Liver (tissue), 9 donors: ENCODE measurements around the gene CELA3B. TPM values are rescaled to one million over a fixed set of nuclear protein-coding genes. Genes with fewer than 3 reads are reported as not detected.

ENCODE experiments used
- DNase-seq: peaks from one replicate; pipeline ENCODE4 v3.0.0-alpha.2; 2017; ENCODE audit warnings: low spot score
- H3K27ac ChIP-seq, 2 donors: one replicate each; pipeline ENCODE4 v1.7.0; 2013; ENCODE audit warnings: inconsistent platforms in 2 of 2, low read length in 2 of 2, control low read depth in 1 of 2, low read depth in 1 of 2, mild to moderate bottlenecking in 1 of 2
- H3K27me3 ChIP-seq, 4 donors: one replicate each; pipeline versions ENCODE4 v1.6.1 to v1.7.0; 2013; ENCODE audit warnings: low read length in 3 of 4, inconsistent platforms in 1 of 4, mild to moderate bottlenecking in 1 of 4, moderate library complexity in 1 of 4; ENCODE audit not compliant: control insufficient read depth in 4 of 4, insufficient read depth in 4 of 4
- H3K36me3 ChIP-seq, 4 donors: one replicate each; pipeline versions ENCODE4 v1.6.1 to v1.7.0; 2013; ENCODE audit warnings: low read length in 3 of 4, mild to moderate bottlenecking in 3 of 4, low read depth in 1 of 4, moderate library complexity in 1 of 4; ENCODE audit not compliant: control insufficient read depth in 4 of 4, insufficient read depth in 3 of 4
- H3K4me1 ChIP-seq, 4 donors: one replicate each; pipeline versions ENCODE4 v1.6.1 to v1.7.0; 2013; ENCODE audit warnings: low read length in 3 of 4, mild to moderate bottlenecking in 3 of 4, moderate library complexity in 1 of 4; ENCODE audit not compliant: control insufficient read depth in 4 of 4, insufficient read depth in 4 of 4
- H3K4me3 ChIP-seq, 3 donors: one replicate each; pipeline versions ENCODE4 v1.6.1 to v1.7.0; 2013; ENCODE audit warnings: low read length in 3 of 3, control low read depth in 1 of 3, low read depth in 1 of 3, mild to moderate bottlenecking in 1 of 3
- H3K9ac ChIP-seq, 2 donors: one replicate each; pipeline ENCODE4 v1.7.0; 2013; ENCODE audit warnings: low read length in 2 of 2, mild to moderate bottlenecking in 2 of 2, moderate library complexity in 2 of 2, control low read depth in 1 of 2, low read depth in 1 of 2
- H3K9me3 ChIP-seq, 4 donors: one replicate each; pipeline versions ENCODE4 v1.6.1 to v1.7.0; 2013; ENCODE audit warnings: low read length in 3 of 4; ENCODE audit not compliant: control insufficient read depth in 4 of 4
- EGR1 ChIP-seq, 2 donors: IDR thresholded peaks; 2 replicates each; pipeline ENCODE4 v1.6.1; 2016 to 2018; ENCODE audit warnings: antibody characterized with exemption in 2 of 2, low read depth in 2 of 2
- FOXA1 ChIP-seq: IDR thresholded peaks from 2 replicates; pipeline ENCODE4 v1.6.1; 2016; ENCODE audit warnings: antibody characterized with exemption
- FOXA2 ChIP-seq: IDR thresholded peaks from 2 replicates; pipeline ENCODE4 v1.6.1; 2016; ENCODE audit warnings: antibody characterized with exemption
- GABPA ChIP-seq, 2 donors: IDR thresholded peaks in 1 of 2; conservative IDR thresholded peaks in 1 of 2; 2 replicates each; pipeline ENCODE4 v1.6.1; 2016; ENCODE audit warnings: antibody characterized with exemption in 2 of 2, mild to moderate bottlenecking in 1 of 2, moderate library complexity in 1 of 2
- HNF4A ChIP-seq, 2 donors: conservative IDR thresholded peaks; 2 replicates each; pipeline ENCODE4 v1.6.1; 2016; ENCODE audit warnings: antibody characterized with exemption in 2 of 2, mild to moderate bottlenecking in 2 of 2
- HNF4G ChIP-seq: IDR thresholded peaks from 2 replicates; pipeline ENCODE4 v1.6.1; 2016; ENCODE audit warnings: antibody characterized with exemption
- JUND ChIP-seq, 2 donors: IDR thresholded peaks; 2 replicates each; pipeline ENCODE4 v1.6.1; 2016; ENCODE audit warnings: antibody characterized with exemption in 2 of 2
- MAX ChIP-seq: IDR thresholded peaks from 2 replicates; pipeline ENCODE4 v1.6.1; 2016; ENCODE audit warnings: antibody characterized with exemption
- NR2F2 ChIP-seq: IDR thresholded peaks from 2 replicates; pipeline ENCODE4 v1.6.1; 2016; ENCODE audit warnings: antibody characterized with exemption
- RAD21 ChIP-seq, 2 donors: IDR thresholded peaks; 2 replicates each; pipeline ENCODE4 v1.6.1; 2016; ENCODE audit warnings: antibody characterized with exemption in 2 of 2, mild to moderate bottlenecking in 2 of 2
- RXRA ChIP-seq, 2 donors: IDR thresholded peaks; 2 replicates each; pipeline ENCODE4 v1.6.1; 2017 to 2018; ENCODE audit warnings: antibody characterized with exemption in 2 of 2, mild to moderate bottlenecking in 1 of 2
- SP1 ChIP-seq: IDR thresholded peaks from 2 replicates; pipeline ENCODE4 v1.6.1; 2018; ENCODE audit warnings: antibody characterized with exemption, mild to moderate bottlenecking
- TAF1 ChIP-seq: conservative IDR thresholded peaks from 2 replicates; pipeline ENCODE4 v1.6.1; 2016; ENCODE audit warnings: antibody characterized with exemption, mild to moderate bottlenecking
- YY1 ChIP-seq: IDR thresholded peaks from 2 replicates; pipeline ENCODE4 v1.6.1; 2016; ENCODE audit warnings: antibody characterized with exemption, mild to moderate bottlenecking
- WGBS: extraction: QIAGEN DNeasy Blood & Tissue Kit; methylation state at CpG from one replicate; pipeline ENCODE4 v1.1.7; 2013; 5-methylcytosine and 5-hydroxymethylcytosine counted together
- polyA plus RNA-seq, 2 donors: library from polyadenylated mRNA; stranded (reverse) in 1 of 2; unstranded in 1 of 2; fragments of 200-250 nt in 1 of 2; fragments of >200 nt in 1 of 2; fragmentation: Nextera tagmentation in 1 of 2; extraction: Ambion mirVana in 1 of 2; gene quantifications; one replicate each; pipeline versions ENCODE4 v1.2.1 to v1.2.3, GENCODE V29; 2013 to 2015
- total RNA-seq, 2 donors: library from RNA; depleted of rRNA; stranded (reverse); fragments of >200 nt; gene quantifications; one replicate each; pipeline ENCODE4 v1.2.3, GENCODE V29; 2014
- TF ChIP-seq, protein P1 (sequence below): IDR thresholded peaks from 2 replicates; pipeline ENCODE4 v1.6.1; 2016; ENCODE audit warnings: antibody characterized with exemption
- TF ChIP-seq, protein P2 (sequence below): IDR thresholded peaks from 2 replicates; pipeline ENCODE4 v1.6.1; 2016; ENCODE audit warnings: antibody characterized with exemption, mild to moderate bottlenecking
- TF ChIP-seq, protein P3 (sequence below): IDR thresholded peaks from 2 replicates; pipeline ENCODE4 v1.6.1; 2016; ENCODE audit warnings: antibody characterized with exemption
- TF ChIP-seq, protein P4 (sequence below): fragments of 150-350 bp; IDR thresholded peaks from 2 replicates; pipeline ENCODE4 v1.5.1; 2017; ENCODE audit warnings: improper control_type of control experiment, low read depth, low read length; ENCODE audit not compliant: missing input control
- donor health status: healthy.
- donor health status: healthy.
- donor health status: healthy.
- donor health status: healthy.
- donor health status: healthy.

Gene CELA3B
- total and polyA plus RNA-seq, 4 donors = not detected

GRCh38 chr1:21955058-21955457 is 21.8 kb upstream of the CELA3B start:
- TF ChIP-seq RXRA (IDR thresholded peaks at IDR 0.05) (no peak), SP1 (no peak), RAD21 (IDR thresholded peaks at IDR 0.05) (no peak), FOXA2 (no peak), TAF1 (no peak), MAX (no peak), NR2F2 (no peak), EGR1 (IDR thresholded peaks at IDR 0.05; ENCODE audit: low read depth in 2 of 2) (no peak), GABPA (IDR thresholded peaks at IDR 0.05 in 1 of 2, conservative IDR thresholded peaks at IDR 0.05 in 1 of 2) (no peak), FOXA1 (no peak), YY1 (no peak), HNF4A (conservative IDR thresholded peaks at IDR 0.05) (no peak), HNF4G (no peak), JUND (IDR thresholded peaks at IDR 0.05) (no peak)
- TF ChIP-seq, protein P1, sequence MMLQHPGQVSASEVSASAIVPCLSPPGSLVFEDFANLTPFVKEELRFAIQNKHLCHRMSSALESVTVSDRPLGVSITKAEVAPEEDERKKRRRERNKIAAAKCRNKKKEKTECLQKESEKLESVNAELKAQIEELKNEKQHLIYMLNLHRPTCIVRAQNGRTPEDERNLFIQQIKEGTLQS = no peak
- TF ChIP-seq, protein P2, sequence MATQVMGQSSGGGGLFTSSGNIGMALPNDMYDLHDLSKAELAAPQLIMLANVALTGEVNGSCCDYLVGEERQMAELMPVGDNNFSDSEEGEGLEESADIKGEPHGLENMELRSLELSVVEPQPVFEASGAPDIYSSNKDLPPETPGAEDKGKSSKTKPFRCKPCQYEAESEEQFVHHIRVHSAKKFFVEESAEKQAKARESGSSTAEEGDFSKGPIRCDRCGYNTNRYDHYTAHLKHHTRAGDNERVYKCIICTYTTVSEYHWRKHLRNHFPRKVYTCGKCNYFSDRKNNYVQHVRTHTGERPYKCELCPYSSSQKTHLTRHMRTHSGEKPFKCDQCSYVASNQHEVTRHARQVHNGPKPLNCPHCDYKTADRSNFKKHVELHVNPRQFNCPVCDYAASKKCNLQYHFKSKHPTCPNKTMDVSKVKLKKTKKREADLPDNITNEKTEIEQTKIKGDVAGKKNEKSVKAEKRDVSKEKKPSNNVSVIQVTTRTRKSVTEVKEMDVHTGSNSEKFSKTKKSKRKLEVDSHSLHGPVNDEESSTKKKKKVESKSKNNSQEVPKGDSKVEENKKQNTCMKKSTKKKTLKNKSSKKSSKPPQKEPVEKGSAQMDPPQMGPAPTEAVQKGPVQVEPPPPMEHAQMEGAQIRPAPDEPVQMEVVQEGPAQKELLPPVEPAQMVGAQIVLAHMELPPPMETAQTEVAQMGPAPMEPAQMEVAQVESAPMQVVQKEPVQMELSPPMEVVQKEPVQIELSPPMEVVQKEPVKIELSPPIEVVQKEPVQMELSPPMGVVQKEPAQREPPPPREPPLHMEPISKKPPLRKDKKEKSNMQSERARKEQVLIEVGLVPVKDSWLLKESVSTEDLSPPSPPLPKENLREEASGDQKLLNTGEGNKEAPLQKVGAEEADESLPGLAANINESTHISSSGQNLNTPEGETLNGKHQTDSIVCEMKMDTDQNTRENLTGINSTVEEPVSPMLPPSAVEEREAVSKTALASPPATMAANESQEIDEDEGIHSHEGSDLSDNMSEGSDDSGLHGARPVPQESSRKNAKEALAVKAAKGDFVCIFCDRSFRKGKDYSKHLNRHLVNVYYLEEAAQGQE = no peak
- TF ChIP-seq, protein P3, sequence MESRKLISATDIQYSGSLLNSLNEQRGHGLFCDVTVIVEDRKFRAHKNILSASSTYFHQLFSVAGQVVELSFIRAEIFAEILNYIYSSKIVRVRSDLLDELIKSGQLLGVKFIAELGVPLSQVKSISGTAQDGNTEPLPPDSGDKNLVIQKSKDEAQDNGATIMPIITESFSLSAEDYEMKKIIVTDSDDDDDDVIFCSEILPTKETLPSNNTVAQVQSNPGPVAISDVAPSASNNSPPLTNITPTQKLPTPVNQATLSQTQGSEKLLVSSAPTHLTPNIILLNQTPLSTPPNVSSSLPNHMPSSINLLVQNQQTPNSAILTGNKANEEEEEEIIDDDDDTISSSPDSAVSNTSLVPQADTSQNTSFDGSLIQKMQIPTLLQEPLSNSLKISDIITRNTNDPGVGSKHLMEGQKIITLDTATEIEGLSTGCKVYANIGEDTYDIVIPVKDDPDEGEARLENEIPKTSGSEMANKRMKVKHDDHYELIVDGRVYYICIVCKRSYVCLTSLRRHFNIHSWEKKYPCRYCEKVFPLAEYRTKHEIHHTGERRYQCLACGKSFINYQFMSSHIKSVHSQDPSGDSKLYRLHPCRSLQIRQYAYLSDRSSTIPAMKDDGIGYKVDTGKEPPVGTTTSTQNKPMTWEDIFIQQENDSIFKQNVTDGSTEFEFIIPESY = no peak
- TF ChIP-seq, protein P4, sequence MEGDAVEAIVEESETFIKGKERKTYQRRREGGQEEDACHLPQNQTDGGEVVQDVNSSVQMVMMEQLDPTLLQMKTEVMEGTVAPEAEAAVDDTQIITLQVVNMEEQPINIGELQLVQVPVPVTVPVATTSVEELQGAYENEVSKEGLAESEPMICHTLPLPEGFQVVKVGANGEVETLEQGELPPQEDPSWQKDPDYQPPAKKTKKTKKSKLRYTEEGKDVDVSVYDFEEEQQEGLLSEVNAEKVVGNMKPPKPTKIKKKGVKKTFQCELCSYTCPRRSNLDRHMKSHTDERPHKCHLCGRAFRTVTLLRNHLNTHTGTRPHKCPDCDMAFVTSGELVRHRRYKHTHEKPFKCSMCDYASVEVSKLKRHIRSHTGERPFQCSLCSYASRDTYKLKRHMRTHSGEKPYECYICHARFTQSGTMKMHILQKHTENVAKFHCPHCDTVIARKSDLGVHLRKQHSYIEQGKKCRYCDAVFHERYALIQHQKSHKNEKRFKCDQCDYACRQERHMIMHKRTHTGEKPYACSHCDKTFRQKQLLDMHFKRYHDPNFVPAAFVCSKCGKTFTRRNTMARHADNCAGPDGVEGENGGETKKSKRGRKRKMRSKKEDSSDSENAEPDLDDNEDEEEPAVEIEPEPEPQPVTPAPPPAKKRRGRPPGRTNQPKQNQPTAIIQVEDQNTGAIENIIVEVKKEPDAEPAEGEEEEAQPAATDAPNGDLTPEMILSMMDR = no peak
- H3K27ac ChIP-seq = no peak overlapping the region
- H3K9ac ChIP-seq = no peak overlapping the region
- H3K36me3 ChIP-seq = no peaks in the 10 kb centered on the region
- 81% methylated on average over 16 of the region's 16 CpGs for WGBS
- H3K4me3 ChIP-seq = no peak overlapping the region
- H3K4me1 ChIP-seq = peaks cover 0 to 8% (median 0%) of the 10 kb centered on the region in 4 donors
- DNase-seq = no peak
- no peaks in the 10 kb centered on the region for H3K27me3 ChIP-seq
- H3K9me3 ChIP-seq = no peaks in the 10 kb centered on the region
